ENCODE data around the gene PCYOX1L.
A peak's percentile ranks its signal among the peaks of the same experiment; 100 is the strongest.

The PCYOX1L gene

DNA sequence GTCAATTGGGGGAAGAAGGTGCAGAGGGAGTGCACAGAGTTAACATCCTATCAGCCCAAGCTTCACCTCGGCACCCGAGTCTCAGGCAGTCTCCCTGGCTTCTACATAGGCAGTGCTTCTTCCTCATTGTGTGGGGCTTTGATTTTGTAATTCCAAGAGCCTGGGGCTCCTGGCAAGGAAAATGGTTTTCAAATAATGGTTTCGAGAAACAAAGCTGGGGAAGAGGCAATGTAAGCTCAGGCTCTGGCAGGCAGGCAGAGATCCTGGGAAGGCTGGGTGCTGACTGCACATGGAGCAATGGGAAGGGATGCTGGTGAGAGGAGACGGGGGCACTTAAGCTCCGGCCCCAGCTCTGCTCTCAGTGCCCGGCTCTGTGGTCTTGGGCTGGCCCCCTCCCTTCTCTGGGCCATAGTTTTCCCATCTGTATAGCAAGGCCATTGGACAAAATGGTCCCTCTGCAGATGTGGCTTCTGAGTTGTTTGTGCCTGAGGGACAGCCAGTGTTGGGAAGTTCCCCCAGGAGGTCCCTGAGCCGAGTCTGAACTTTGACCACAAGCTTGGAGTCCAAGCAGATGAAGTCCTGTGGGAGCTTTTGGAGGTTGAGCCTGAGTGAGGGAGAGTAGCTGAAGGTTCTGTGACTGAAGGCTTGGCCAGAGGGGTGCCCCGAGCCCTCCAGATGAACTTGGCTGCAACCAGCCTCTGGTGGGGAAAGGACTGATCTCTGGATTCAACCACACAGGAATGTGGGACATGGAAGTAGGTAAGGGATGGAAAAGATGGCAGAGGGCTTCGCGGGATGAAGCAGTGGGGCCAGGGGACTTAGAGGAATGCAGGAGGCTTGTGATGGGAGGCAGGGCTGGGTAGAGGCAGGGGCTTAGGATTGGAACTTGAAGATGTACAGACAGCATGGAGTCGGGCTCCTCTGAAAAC lies 49.7 kb downstream of the PCYOX1L start:
- TF ChIP-seq, protein P1, sequence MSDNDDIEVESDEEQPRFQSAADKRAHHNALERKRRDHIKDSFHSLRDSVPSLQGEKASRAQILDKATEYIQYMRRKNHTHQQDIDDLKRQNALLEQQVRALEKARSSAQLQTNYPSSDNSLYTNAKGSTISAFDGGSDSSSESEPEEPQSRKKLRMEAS (IDR thresholded peaks at IDR 0.05; ENCODE audit: low read depth, low read length) = no peak
- TF ChIP-seq, protein P2, sequence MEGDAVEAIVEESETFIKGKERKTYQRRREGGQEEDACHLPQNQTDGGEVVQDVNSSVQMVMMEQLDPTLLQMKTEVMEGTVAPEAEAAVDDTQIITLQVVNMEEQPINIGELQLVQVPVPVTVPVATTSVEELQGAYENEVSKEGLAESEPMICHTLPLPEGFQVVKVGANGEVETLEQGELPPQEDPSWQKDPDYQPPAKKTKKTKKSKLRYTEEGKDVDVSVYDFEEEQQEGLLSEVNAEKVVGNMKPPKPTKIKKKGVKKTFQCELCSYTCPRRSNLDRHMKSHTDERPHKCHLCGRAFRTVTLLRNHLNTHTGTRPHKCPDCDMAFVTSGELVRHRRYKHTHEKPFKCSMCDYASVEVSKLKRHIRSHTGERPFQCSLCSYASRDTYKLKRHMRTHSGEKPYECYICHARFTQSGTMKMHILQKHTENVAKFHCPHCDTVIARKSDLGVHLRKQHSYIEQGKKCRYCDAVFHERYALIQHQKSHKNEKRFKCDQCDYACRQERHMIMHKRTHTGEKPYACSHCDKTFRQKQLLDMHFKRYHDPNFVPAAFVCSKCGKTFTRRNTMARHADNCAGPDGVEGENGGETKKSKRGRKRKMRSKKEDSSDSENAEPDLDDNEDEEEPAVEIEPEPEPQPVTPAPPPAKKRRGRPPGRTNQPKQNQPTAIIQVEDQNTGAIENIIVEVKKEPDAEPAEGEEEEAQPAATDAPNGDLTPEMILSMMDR (IDR thresholded peaks at IDR 0.05; ENCODE audit: low read depth, low read length) = no peak
- TF ChIP-seq MYC (IDR thresholded peaks at IDR 0.05; ENCODE audit: low read depth, low read length) = no peak
- no peak for TF ChIP-seq POLR2A (IDR thresholded peaks at IDR 0.05; ENCODE audit: extremely low read depth, insufficient read length)
- no peak overlapping the region for H3K4me3 ChIP-seq (ENCODE audit: low read depth, low read length)
- no peak for DNase-seq (ENCODE audit: low read depth)

DNA sequence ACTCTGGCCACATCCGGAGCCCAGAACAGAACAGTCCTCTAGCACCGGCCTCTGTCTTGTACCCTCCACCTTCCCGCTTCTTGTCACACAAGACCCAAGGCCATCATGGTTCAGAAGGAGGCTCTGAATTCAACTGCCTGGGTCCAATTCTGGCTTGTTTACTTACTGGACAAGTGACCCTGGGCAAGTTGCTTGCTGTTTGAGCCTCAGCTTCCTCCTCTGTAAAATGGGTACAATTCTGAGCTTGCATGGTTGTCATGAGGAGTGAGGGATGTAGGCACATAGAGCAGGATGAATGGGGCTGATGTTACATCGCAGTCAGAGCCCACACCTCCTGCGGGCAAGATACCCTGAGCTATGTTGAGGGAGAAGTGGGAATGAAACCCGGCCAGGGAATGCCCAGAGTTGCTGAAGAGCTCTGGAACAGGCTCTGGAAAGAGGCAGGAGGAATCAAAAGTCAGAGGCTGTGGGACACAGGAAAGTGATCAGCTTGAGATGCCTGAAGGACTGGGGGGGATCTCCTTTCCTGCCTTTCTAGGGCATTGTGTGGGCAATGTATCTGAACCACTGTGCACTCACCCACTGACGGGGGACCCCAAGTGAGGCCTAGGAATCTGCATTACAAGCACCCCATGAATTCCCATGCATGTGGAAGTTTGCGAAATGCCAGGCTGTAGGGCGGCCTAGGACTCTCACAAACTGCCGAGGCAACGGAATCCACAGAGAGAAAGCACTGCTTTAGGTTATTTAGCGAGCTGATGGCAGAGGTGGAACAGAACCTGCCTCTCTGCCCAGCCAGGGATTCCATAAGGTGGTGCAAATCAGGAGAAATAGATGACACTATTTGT lies 50.6 kb downstream of the PCYOX1L start:
- no peak for DNase-seq (ENCODE audit: low read depth)
- TF ChIP-seq, protein P2 (IDR thresholded peaks at IDR 0.05; ENCODE audit: low read depth, low read length) = no peak
- no peak overlapping the region for H3K4me3 ChIP-seq (ENCODE audit: low read depth, low read length)

DNA sequence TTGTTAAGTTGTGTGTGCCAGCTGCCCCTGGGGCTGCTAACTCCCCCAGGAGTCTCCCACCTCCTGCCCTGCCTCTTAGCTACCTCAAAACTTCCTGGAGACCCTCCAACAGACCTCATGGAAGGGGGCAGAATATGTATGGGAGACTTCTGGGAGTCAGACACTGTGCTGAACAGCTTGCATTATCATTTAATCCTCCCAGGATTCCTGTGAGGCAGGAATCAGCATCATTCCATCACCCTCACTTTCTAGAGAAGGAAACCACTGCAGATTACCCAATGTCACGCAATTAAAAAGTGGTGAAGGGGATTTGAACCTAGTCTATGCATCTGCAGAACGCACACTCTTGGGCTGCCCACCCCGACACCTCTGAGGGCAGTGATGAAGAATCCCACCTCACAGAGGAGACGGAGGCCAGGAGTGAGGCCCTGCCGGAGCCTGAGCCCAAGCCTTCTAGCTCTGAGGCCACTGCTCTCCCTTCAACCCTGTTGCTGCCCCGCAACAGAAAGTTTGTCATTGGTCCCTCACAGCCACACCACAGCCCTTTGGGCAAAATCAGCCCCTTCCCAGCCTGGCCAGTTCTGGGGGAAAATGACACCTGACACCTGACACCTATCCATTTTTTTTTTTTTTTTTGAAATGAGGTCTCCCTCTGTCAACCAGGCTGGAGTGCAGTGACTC lies 51.6 kb downstream of the PCYOX1L start:
- no peak overlapping the region for H3K4me3 ChIP-seq (ENCODE audit: low read depth, low read length)
- no peak for TF ChIP-seq MYC (IDR thresholded peaks at IDR 0.05; ENCODE audit: low read depth, low read length)
- peak; percentile 37 for DNase-seq (ENCODE audit: low read depth)

DNA sequence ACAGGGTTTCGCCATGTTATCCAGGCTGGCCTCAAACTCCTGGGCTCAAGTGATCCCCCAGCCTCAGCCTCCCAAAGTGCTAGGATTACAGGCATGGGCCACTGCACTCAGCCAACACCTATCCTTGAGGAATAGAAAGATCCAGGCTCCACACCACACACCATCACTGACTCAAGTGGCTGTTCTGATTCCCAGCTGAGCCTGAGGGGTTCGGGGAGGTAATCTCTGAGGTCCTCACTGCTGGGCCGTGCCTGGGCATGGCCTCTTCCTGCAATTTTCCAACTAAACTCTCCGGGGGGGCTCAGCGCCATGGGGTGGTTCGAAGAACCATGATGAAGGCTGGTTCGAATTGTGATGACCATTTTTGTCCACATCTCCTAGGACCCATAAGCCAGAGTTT lies 52.2 kb downstream of the PCYOX1L start:
- TF ChIP-seq, protein P2 (IDR thresholded peaks at IDR 0.05; ENCODE audit: low read depth, low read length) = no peak
- TF ChIP-seq MYC (IDR thresholded peaks at IDR 0.05; ENCODE audit: low read depth, low read length) (no peak), POLR2A (IDR thresholded peaks at IDR 0.05; ENCODE audit: extremely low read depth, insufficient read length) (no peak)
- TF ChIP-seq, protein P1 (IDR thresholded peaks at IDR 0.05; ENCODE audit: low read depth, low read length) = no peak
- no peak overlapping the region for H3K4me3 ChIP-seq (ENCODE audit: low read depth, low read length)
- no peak for DNase-seq (ENCODE audit: low read depth)

DNA sequence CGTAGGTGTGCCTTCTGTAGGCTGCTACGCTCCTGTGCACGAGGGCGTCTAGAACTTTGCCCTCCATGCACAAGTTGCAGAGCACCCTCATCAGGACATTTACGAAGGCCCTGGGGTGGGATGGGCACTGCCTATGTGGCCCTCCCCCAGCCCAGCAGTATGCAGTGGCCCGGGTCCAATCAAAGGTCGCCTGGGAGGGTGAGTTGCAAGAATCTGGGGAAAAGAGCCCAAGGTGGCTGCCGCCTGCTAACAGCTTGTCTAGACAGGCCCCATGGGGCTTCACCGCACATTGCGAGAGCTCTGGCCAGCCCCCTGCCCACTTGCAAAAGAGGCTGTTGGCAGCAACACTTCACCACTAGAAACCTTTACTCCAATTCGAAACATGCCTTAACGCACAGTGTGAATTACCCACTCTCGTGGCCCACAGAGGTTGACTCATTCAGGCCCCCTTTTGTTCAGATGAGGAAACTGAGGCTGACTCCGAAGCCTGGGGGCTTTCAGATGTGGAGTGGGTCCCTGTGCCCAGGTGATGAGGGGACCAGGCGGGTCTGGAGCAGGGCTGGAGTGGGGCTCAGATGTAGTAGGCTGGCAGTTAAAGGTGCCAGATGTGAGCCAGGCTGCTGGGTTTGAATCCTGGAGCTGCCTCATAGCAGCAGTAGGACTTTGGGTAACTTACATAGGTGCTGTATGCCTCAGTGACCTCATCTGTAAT lies 53.0 kb downstream of the PCYOX1L start:
- DNase-seq (ENCODE audit: low read depth) = peak; percentile 96
- H3K4me3 ChIP-seq (ENCODE audit: low read depth, low read length) = peak overlapping the region; percentile 13
- TF ChIP-seq, protein P2 (IDR thresholded peaks at IDR 0.05; ENCODE audit: low read depth, low read length) = no peak
